ENCODE measurements around the gene KRT39.

The KRT39 gene

GRCh38 chr17:40980596-40980995 is 13.8 kb upstream of the KRT39 start:
- no peak for DNase-seq (ENCODE audit: low read depth in 2 of 2)

GRCh38 chr17:40980117-40980516 is 13.4 kb upstream of the KRT39 start:
- DNase-seq (ENCODE audit: low read depth in 2 of 2), result no peak

GRCh38 chr17:40978575-40979151 is 11.9 kb upstream of the KRT39 start:
- no peak for DNase-seq (ENCODE audit: low read depth in 2 of 2)

- no peak for DNase-seq (ENCODE audit: low read depth in 2 of 2)
These were observed 8.8 kb upstream of the KRT39 start for GRCh38 chr17:40975516-40975915.

- DNase-seq (ENCODE audit: low read depth in 2 of 2), result no peak
These were observed 7.6 kb upstream of the KRT39 start for GRCh38 chr17:40974366-40974765.

GRCh38 chr17:40967582-40967981 is 834 bp upstream of the KRT39 start:
- no peak for DNase-seq (ENCODE audit: low read depth in 2 of 2)

- no peak for DNase-seq (ENCODE audit: low read depth in 2 of 2)
These were observed 2.9 kb downstream of the KRT39 start for GRCh38 chr17:40963838-40964237.

- no peak for DNase-seq (ENCODE audit: low read depth in 2 of 2)
These were observed 4.6 kb downstream of the KRT39 start for GRCh38 chr17:40962059-40962561.

GRCh38 chr17:40961591-40961990 is 5.2 kb downstream of the KRT39 start:
- DNase-seq (ENCODE audit: low read depth in 2 of 2), result no peak

GRCh38 chr17:40960144-40960543 is 6.6 kb downstream of the KRT39 start:
- DNase-seq (ENCODE audit: low read depth in 2 of 2), result no peak

- DNase-seq (ENCODE audit: low read depth in 2 of 2), result no peak
These were observed 8.4 kb downstream of the KRT39 start for GRCh38 chr17:40958086-40958953.

- no peak for DNase-seq (ENCODE audit: low read depth in 2 of 2)
These were observed 10.1 kb downstream of the KRT39 start for GRCh38 chr17:40956401-40957254.

GRCh38 chr17:40953881-40954280 is 12.9 kb downstream of the KRT39 start:
- DNase-seq (ENCODE audit: low read depth in 2 of 2), result no peak

GRCh38 chr17:40952661-40953060 is 14.1 kb downstream of the KRT39 start:
- no peak for DNase-seq (ENCODE audit: low read depth in 2 of 2)

- DNase-seq (ENCODE audit: low read depth in 2 of 2), result no peak
These were observed 14.6 kb downstream of the KRT39 start for GRCh38 chr17:40952154-40952553.

GRCh38 chr17:40951011-40951622 is 15.6 kb downstream of the KRT39 start:
- no peak for DNase-seq (ENCODE audit: low read depth in 2 of 2)

- DNase-seq (ENCODE audit: low read depth in 2 of 2), result no peak
These were observed 16.6 kb downstream of the KRT39 start for GRCh38 chr17:40950176-40950575.

GRCh38 chr17:40949418-40949817 is 17.3 kb downstream of the KRT39 start:
- DNase-seq (ENCODE audit: low read depth in 2 of 2), result no peak

GRCh38 chr17:40947929-40948328 is 18.8 kb downstream of the KRT39 start:
- no peak for DNase-seq (ENCODE audit: low read depth in 2 of 2)

GRCh38 chr17:40945414-40945813 is 21.3 kb downstream of the KRT39 start:
- no peak for DNase-seq (ENCODE audit: low read depth in 2 of 2)

GRCh38 chr17:40944531-40944930 is 22.2 kb downstream of the KRT39 start:
- DNase-seq (ENCODE audit: low read depth in 2 of 2), result no peak

- no peak for DNase-seq (ENCODE audit: low read depth in 2 of 2)
These were observed 24.2 kb downstream of the KRT39 start for GRCh38 chr17:40942553-40942952.

All from stimulated activated CD4-positive, alpha-beta T cell treated with anti-CD3 and anti-CD28 coated beads, Interleukin-1b, Interleukin-23, amount 100 ng/mL, for 4 hours (primary cell).